MM.1S (cell line): ENCODE results near the gene RBM17.

Experiments
- DNase-seq: peaks from one replicate; pipeline ENCODE4 v3.0.0-alpha.2; 2015
- H2AFZ ChIP-seq: fragments of 300-600 bp; sonication (generic); 2 replicates; pipeline ENCODE4 v1.6.0; 2016; ENCODE audit warnings: antibody characterized with exemption, low read length
- H3F3A ChIP-seq: fragments of 300-600 bp; sonication (generic); 2 replicates; pipeline ENCODE4 v1.6.1; 2016; ENCODE audit warnings: mild to moderate bottlenecking, antibody characterized with exemption, low read length, moderate library complexity, mixed read lengths; ENCODE audit not compliant: insufficient read depth
- H3K27ac ChIP-seq: fragments of 300-600 bp; sonication (generic); 2 replicates; pipeline ENCODE4 v1.5.1; 2016; ENCODE audit warnings: mild to moderate bottlenecking, low read length
- H3K27me3 ChIP-seq: fragments of 300-600 bp; sonication (generic); replicated peaks from 2 replicates; pipeline ENCODE4 v1.6.0; 2016; ENCODE audit warnings: low read length; ENCODE audit not compliant: insufficient read depth
- H3K36me3 ChIP-seq: fragments of 300-600 bp; sonication (generic); replicated peaks from 2 replicates; pipeline ENCODE4 v1.6.1; 2016; ENCODE audit warnings: mild to moderate bottlenecking, low read length, mixed read lengths; ENCODE audit not compliant: insufficient read depth
- H3K4me1 ChIP-seq: fragments of 300-600 bp; sonication (generic); 2 replicates; pipeline ENCODE4 v1.6.1; 2016; ENCODE audit warnings: low read length, mixed read lengths
- H3K4me2 ChIP-seq: fragments of 300-600 bp; sonication (generic); 2 replicates; pipeline ENCODE4 v1.6.0; 2016; ENCODE audit warnings: low read depth, low read length
- H3K4me3 ChIP-seq: fragments of 300-600 bp; sonication (generic); 2 replicates; pipeline ENCODE4 v1.5.1; 2016; ENCODE audit warnings: low read length, mixed read lengths
- H3K79me2 ChIP-seq: fragments of 300-600 bp; sonication (generic); 2 replicates; pipeline ENCODE4 v1.6.1; 2016; ENCODE audit warnings: mixed run types, low read length, mixed read lengths
- H3K9ac ChIP-seq: fragments of 300-600 bp; sonication (generic); 2 replicates; pipeline ENCODE4 v1.6.1; 2016; ENCODE audit warnings: low read length, mixed read lengths
- H3K9me2 ChIP-seq: fragments of 300-600 bp; sonication (generic); replicated peaks from 2 replicates; pipeline ENCODE4 v1.6.1; 2016; ENCODE audit warnings: mild to moderate bottlenecking, low read length, mixed read lengths; ENCODE audit not compliant: insufficient read depth
- H3K9me3 ChIP-seq: fragments of 300-600 bp; sonication (generic); replicated peaks from 2 replicates; pipeline ENCODE4 v1.6.1; 2016; ENCODE audit warnings: mild to moderate bottlenecking, low read length, mixed read lengths; ENCODE audit not compliant: insufficient read depth
- H4K20me1 ChIP-seq: fragments of 300-600 bp; sonication (generic); 2 replicates; pipeline ENCODE4 v1.6.1; 2016; ENCODE audit warnings: mild to moderate bottlenecking, low read length, moderate library complexity, mixed read lengths; ENCODE audit not compliant: insufficient read depth
- CTCF ChIP-seq: fragments of 300-600 bp; sonication (generic); IDR thresholded peaks from 2 replicates; pipeline ENCODE4 v1.5.1; 2016; ENCODE audit warnings: antibody characterized with exemption, low read length, mixed read lengths
- EZH2 ChIP-seq: fragments of 300-600 bp; sonication (generic); optimal IDR thresholded peaks from 2 replicates; pipeline ENCODE3; 2017; ENCODE audit warnings: low read depth, mild to moderate bottlenecking, antibody characterized with exemption, low read length, mixed read lengths
- EZH2phosphoT487 ChIP-seq: fragments of 300-600 bp; sonication (generic); IDR thresholded peaks from 2 replicates; pipeline ENCODE4 v1.6.1; 2018; ENCODE audit warnings: antibody characterized with exemption, low read length

The RBM17 gene

GRCh38 chr10:6044060-6044459, 44.8 kb upstream of the RBM17 start:
- no peaks in the 10 kb centered on the region for H3F3A ChIP-seq
- no peak overlapping the region for H3K4me3 ChIP-seq
- TF ChIP-seq EZH2phosphoT487 = no peak
- TF ChIP-seq EZH2 = no peak
- TF ChIP-seq CTCF = no peak
- no peak for DNase-seq
- peaks cover 93% of the 10 kb centered on the region for H3K27me3 ChIP-seq
- no peaks in the 10 kb centered on the region for H3K79me2 ChIP-seq
- no peak overlapping the region for H3K4me2 ChIP-seq
- no peak overlapping the region for H3K9ac ChIP-seq
- H3K4me1 ChIP-seq = no peaks in the 10 kb centered on the region
- no peak overlapping the region for H3K27ac ChIP-seq
- no peak overlapping the region for H2AFZ ChIP-seq
- no peaks in the 10 kb centered on the region for H3K9me3 ChIP-seq
- no peaks in the 10 kb centered on the region for H3K9me2 ChIP-seq
- no peaks in the 10 kb centered on the region for H3K36me3 ChIP-seq
- H4K20me1 ChIP-seq = no peaks in the 10 kb centered on the region

GRCh38 chr10:6044751-6045313, 44.0 kb upstream of the RBM17 start:
- no peaks in the 10 kb centered on the region for H4K20me1 ChIP-seq
- no peak for DNase-seq
- peaks cover 2% of the 10 kb centered on the region; the same call in 1 of the 2 replicates for H3F3A ChIP-seq
- H3K9ac ChIP-seq = no peak overlapping the region
- peaks cover 2% of the 10 kb centered on the region; the same call in 1 of the 2 replicates for H3K4me1 ChIP-seq
- no peak overlapping the region for H3K4me2 ChIP-seq
- H3K27me3 ChIP-seq = peaks cover 93% of the 10 kb centered on the region
- no peak overlapping the region for H2AFZ ChIP-seq
- H3K9me2 ChIP-seq = no peaks in the 10 kb centered on the region
- H3K36me3 ChIP-seq = no peaks in the 10 kb centered on the region
- no peak overlapping the region for H3K4me3 ChIP-seq
- H3K79me2 ChIP-seq = no peaks in the 10 kb centered on the region
- no peak overlapping the region for H3K27ac ChIP-seq
- TF ChIP-seq CTCF (no peak), EZH2phosphoT487 (no peak), EZH2 (no peak)
- H3K9me3 ChIP-seq = no peaks in the 10 kb centered on the region

DNA sequence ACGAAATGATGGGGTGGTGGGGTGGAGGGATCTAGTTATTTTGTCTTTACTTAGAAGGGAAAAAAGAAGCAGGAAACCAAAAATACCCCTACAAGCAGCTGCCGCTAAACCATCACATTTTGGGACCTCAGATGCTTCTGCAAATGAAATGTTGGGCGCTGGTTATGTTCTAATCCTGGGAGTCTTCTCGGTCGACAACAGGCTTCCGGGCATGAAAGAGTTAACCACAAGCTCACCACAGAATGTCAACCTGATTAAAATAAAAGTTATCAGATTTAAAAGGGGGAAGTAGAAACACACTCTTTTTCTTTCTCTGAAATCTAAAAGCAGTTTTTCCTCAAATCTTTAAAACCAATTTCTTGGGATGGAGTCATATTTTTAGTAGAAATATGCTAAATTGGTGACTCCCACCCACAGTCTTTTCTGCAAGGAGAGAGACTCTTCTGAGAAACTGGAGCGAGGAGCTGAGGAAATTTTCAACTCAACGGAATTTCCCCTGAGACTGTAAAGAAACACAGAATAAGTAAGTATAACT, 43.5 kb upstream of the RBM17 start:
- H4K20me1 ChIP-seq = no peaks in the 10 kb centered on the region
- H3K27me3 ChIP-seq = peaks cover 93% of the 10 kb centered on the region
- no peaks in the 10 kb centered on the region for H3K79me2 ChIP-seq
- H3K27ac ChIP-seq = no peak overlapping the region
- H3K4me1 ChIP-seq = peaks cover 8% of the 10 kb centered on the region
- H3K4me3 ChIP-seq = no peak overlapping the region
- H3K4me2 ChIP-seq = no peak overlapping the region
- H3K36me3 ChIP-seq = no peaks in the 10 kb centered on the region
- no peaks in the 10 kb centered on the region for H3K9me2 ChIP-seq
- TF ChIP-seq CTCF = no peak
- no peak for TF ChIP-seq EZH2
- TF ChIP-seq EZH2phosphoT487 = no peak
- DNase-seq = no peak
- H3F3A ChIP-seq = peaks cover 8% of the 10 kb centered on the region
- H3K9me3 ChIP-seq = no peaks in the 10 kb centered on the region
- no peak overlapping the region for H2AFZ ChIP-seq
- no peak overlapping the region for H3K9ac ChIP-seq
